Mesenchymal stem cell (in vitro differentiated cells and primary cell): Measurements from ENCODE around the gene CHCHD3.

Experiments used
- DNase-seq: peaks from one replicate; pipeline ENCODE4 v3.0.0-alpha.2; 2013
- H2AFZ ChIP-seq: one replicate; pipeline ENCODE4 v1.6.1; 2013; ENCODE audit warnings: low read depth, mild to moderate bottlenecking, control low read depth, inconsistent platforms, low read length, moderate library complexity
- H2AK5ac ChIP-seq: 2 replicates; pipeline ENCODE4 v1.6.1; 2013; ENCODE audit warnings: low read length, moderate library complexity, mild to moderate bottlenecking, inconsistent platforms; ENCODE audit not compliant: severe bottlenecking
- H2BK120ac ChIP-seq: one replicate; pipeline ENCODE4 v1.6.1; 2013; ENCODE audit warnings: low read depth, mild to moderate bottlenecking, inconsistent platforms, low read length, moderate library complexity
- H2BK12ac ChIP-seq, 2 experiments: one replicate each; pipeline ENCODE4 v1.6.1; 2013; ENCODE audit warnings: inconsistent platforms in 2 of 2, low read length in 2 of 2, mild to moderate bottlenecking in 2 of 2, moderate library complexity in 2 of 2, control low read depth in 1 of 2
- H2BK15ac ChIP-seq: one replicate; pipeline ENCODE4 v1.6.1; 2013; ENCODE audit warnings: mild to moderate bottlenecking, low read depth, inconsistent platforms; ENCODE audit not compliant: poor library complexity, severe bottlenecking
- H2BK5ac ChIP-seq: 2 replicates; pipeline ENCODE4 v1.6.1; 2013; ENCODE audit warnings: low read depth, mild to moderate bottlenecking, low read length, control low read depth, inconsistent platforms; ENCODE audit not compliant: poor library complexity, severe bottlenecking
- H3K14ac ChIP-seq, 2 experiments: one replicate each; pipeline ENCODE4 v1.6.1; 2013; ENCODE audit warnings: inconsistent platforms in 2 of 2, low read length in 2 of 2, control low read depth in 1 of 2, mild to moderate bottlenecking in 1 of 2, moderate library complexity in 1 of 2
- H3K18ac ChIP-seq, 2 experiments: one replicate each; pipeline ENCODE4 v1.6.1; 2013; ENCODE audit warnings: inconsistent platforms in 2 of 2, low read length in 2 of 2, control low read depth in 1 of 2, low read depth in 1 of 2, mild to moderate bottlenecking in 1 of 2
- H3K23ac ChIP-seq, 2 experiments: one replicate each; pipeline ENCODE4 v1.6.1; 2013; ENCODE audit warnings: inconsistent platforms in 2 of 2, low read length in 2 of 2, mild to moderate bottlenecking in 2 of 2, moderate library complexity in 2 of 2, control low read depth in 1 of 2
- H3K27ac ChIP-seq: 2 replicates; pipeline ENCODE4 v1.5.1; 2013; ENCODE audit warnings: mild to moderate bottlenecking, moderate library complexity, low read length, control low read depth, inconsistent platforms; ENCODE audit not compliant: poor library complexity, severe bottlenecking
- H3K27me3 ChIP-seq, 2 experiments: 2 replicates each; pipeline versions ENCODE4 v1.6.1 to v1.7.0; 2013; ENCODE audit warnings: low read length in 2 of 2, mild to moderate bottlenecking in 2 of 2, moderate library complexity in 2 of 2, control low read depth in 1 of 2, inconsistent platforms in 1 of 2; ENCODE audit not compliant: control insufficient read depth in 1 of 2, insufficient read depth in 1 of 2
- H3K36me3 ChIP-seq, 2 experiments: 2 replicates each; pipeline versions ENCODE4 v1.6.1 to v1.7.0; 2013; ENCODE audit warnings: low read length in 2 of 2, control low read depth in 1 of 2, inconsistent platforms in 1 of 2, low read depth in 1 of 2, mild to moderate bottlenecking in 1 of 2; ENCODE audit not compliant: insufficient read depth in 2 of 2, control insufficient read depth in 1 of 2
- H3K4ac ChIP-seq, 2 experiments: one replicate each; pipeline ENCODE4 v1.6.1; 2013; ENCODE audit warnings: inconsistent platforms in 2 of 2, low read length in 2 of 2, mild to moderate bottlenecking in 2 of 2, moderate library complexity in 2 of 2, control low read depth in 1 of 2, low read depth in 1 of 2
- H3K4me1 ChIP-seq: 2 replicates; pipeline ENCODE4 v1.6.1; 2013; ENCODE audit warnings: low read depth, low read length, control low read depth; ENCODE audit not compliant: control insufficient read depth, insufficient read depth
- H3K4me2 ChIP-seq: 2 replicates; pipeline ENCODE4 v1.6.1; 2013; ENCODE audit warnings: low read length, mild to moderate bottlenecking, inconsistent platforms; ENCODE audit not compliant: poor library complexity, severe bottlenecking
- H3K4me3 ChIP-seq, 2 experiments: 2 replicates each; pipeline versions ENCODE4 v1.5.1 to v1.7.0; 2013; ENCODE audit warnings: low read length in 2 of 2, mild to moderate bottlenecking in 2 of 2, control low read depth in 1 of 2, low read depth in 1 of 2; ENCODE audit not compliant: insufficient read depth in 1 of 2
- H3K79me1 ChIP-seq: replicated peaks from 2 replicates; pipeline ENCODE4 v1.6.1; 2013; ENCODE audit warnings: mild to moderate bottlenecking, control low read depth, low read length, inconsistent platforms; ENCODE audit not compliant: poor library complexity, severe bottlenecking
- H3K9ac ChIP-seq: 2 replicates; pipeline ENCODE4 v1.7.0; 2013; ENCODE audit warnings: mild to moderate bottlenecking, low read length, moderate library complexity
- H3K9me3 ChIP-seq: 2 replicates; pipeline ENCODE4 v1.7.0; 2013; ENCODE audit warnings: mild to moderate bottlenecking, low read length; ENCODE audit not compliant: control insufficient read depth
- H4K8ac ChIP-seq: one replicate; pipeline ENCODE4 v1.6.1; 2013; ENCODE audit warnings: inconsistent platforms, mild to moderate bottlenecking, low read length, moderate library complexity
- H4K91ac ChIP-seq: one replicate; pipeline ENCODE4 v1.6.1; 2013; ENCODE audit warnings: mild to moderate bottlenecking, low read length, inconsistent platforms
- WGBS: methylation state at CpG from one replicate; pipeline ENCODE4 v1.1.7; 2013; ENCODE audit warnings: mixed read lengths; 5-methylcytosine and 5-hydroxymethylcytosine counted together

The CHCHD3 gene

DNA sequence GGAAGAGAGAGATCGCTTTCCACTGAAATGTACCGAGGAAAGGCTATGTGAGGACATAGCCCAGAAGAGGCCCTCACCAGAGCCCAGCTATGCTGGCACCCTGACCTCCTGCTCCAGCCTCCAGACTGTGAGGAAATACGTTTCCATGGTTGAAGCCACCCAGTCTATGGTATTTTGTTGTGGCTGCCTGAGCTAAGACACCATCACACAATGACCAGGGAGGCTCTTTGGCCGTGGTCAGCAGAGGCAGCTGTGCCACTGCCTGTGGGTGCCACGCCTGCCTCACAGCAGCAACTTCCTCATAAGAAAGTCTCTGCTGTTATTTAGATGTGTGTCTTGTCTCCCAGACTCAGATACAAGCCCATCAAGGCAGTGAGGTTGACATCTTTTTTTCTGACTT, 322.9 kb downstream of the CHCHD3 start:
- Histone ChIP-seq H4K8ac (no peak overlapping the region), H3K14ac (no peak overlapping the region), H2BK12ac (no peak overlapping the region), H3K9me3 (peaks cover 3% of the 10 kb centered on the region), H3K4me1 (no peaks in the 10 kb centered on the region), H3K4me3 (no peak overlapping the region), H3K4me2 (no peak overlapping the region), H3K27ac (no peak overlapping the region), H3K18ac (no peak overlapping the region), H3K9ac (no peak overlapping the region), H4K91ac (no peak overlapping the region), H3K79me1 (no peaks in the 10 kb centered on the region), H2BK120ac (no peak overlapping the region), H2BK15ac (no peak overlapping the region), H3K27me3 (peaks cover 8% of the 10 kb centered on the region in 2 experiments), H2BK5ac (no peak overlapping the region), H2AFZ (no peak overlapping the region), H2AK5ac (no peak overlapping the region), H3K36me3 (no peaks in the 10 kb centered on the region), H3K23ac (no peak overlapping the region), H3K4ac (no peak overlapping the region)
- no peak for DNase-seq
- 80% methylated on average over 5 of the region's 5 CpGs for WGBS

DNA sequence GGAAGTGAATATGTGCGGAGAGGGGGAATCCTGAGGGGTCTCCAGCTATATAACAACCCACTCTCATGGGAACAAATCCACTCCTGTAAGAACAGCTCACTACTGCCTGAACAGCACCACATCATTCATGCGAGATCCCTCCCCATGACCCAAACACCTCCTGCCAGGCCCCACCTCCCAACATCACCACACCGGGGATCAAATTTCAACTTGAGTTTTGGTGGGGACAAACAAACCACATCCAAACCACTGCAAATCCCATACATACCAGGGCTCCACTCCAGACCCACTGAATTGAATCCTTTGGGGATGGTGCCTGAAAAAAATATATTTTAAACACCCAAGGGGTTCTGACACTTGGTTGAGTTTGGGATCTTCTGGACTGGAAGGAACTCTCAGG, 324.1 kb downstream of the CHCHD3 start:
- Histone ChIP-seq H2BK5ac (no peak overlapping the region), H3K4ac (no peak overlapping the region), H3K9me3 (peaks cover 3% of the 10 kb centered on the region), H2AFZ (no peak overlapping the region), H3K79me1 (no peaks in the 10 kb centered on the region), H2BK120ac (no peak overlapping the region), H3K27ac (no peak overlapping the region), H3K23ac (no peak overlapping the region), H3K36me3 (no peaks in the 10 kb centered on the region), H4K91ac (no peak overlapping the region), H3K18ac (no peak overlapping the region), H3K27me3 (peaks cover 6 to 8% of the 10 kb centered on the region in 2 experiments), H3K4me1 (no peaks in the 10 kb centered on the region), H3K4me2 (no peak overlapping the region), H4K8ac (no peak overlapping the region), H2BK15ac (no peak overlapping the region), H3K14ac (no peak overlapping the region), H2BK12ac (no peak overlapping the region), H3K4me3 (no peak overlapping the region), H3K9ac (no peak overlapping the region), H2AK5ac (no peak overlapping the region)
- WGBS: 77% methylated on average over 3 of the region's 3 CpGs
- no peak for DNase-seq

DNA sequence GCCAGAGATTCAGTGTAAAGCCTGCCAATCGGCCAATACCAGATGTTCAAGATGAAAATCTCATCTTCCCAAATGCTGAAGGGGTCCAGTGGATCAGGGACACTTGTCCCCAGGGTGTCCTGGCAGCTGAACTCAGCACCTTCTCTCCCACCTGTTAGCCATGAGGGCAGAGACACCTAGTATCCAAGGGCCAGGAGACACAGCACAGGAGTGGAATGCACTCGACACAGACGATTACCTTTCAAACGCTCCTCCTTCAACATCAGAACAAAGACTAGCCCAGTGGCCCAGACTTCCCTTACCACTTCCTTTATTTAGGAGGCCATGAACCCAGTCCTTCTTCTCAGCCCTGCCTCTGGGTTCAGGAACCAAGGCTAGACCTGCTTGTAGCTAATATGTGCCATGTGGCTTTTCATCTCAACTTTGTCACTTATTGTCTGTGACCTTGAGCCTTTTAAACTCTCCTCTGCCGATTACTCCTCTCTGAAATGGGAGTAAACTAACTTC, 325.4 kb downstream of the CHCHD3 start:
- no peaks in the 10 kb centered on the region for H3K36me3 ChIP-seq
- no peak overlapping the region for H3K4me2 ChIP-seq
- H3K79me1 ChIP-seq: no peaks in the 10 kb centered on the region
- no peak overlapping the region for H3K27ac ChIP-seq
- H3K14ac ChIP-seq: no peak overlapping the region
- no peak overlapping the region for H3K23ac ChIP-seq
- peaks cover 3% of the 10 kb centered on the region for H3K9me3 ChIP-seq
- no peak overlapping the region for H4K91ac ChIP-seq
- no peaks in the 10 kb centered on the region for H3K4me1 ChIP-seq
- no peak overlapping the region for H2AFZ ChIP-seq
- H3K4me3 ChIP-seq: no peak overlapping the region
- H2BK5ac ChIP-seq: no peak overlapping the region
- no peak for DNase-seq
- no peak overlapping the region for H3K4ac ChIP-seq
- H3K27me3 ChIP-seq: peaks cover 2 to 5% of the 10 kb centered on the region in 2 experiments
- no peak overlapping the region for H3K9ac ChIP-seq
- 95% methylated on average over 5 of the region's 5 CpGs for WGBS
- no peak overlapping the region for H3K18ac ChIP-seq
- H2BK15ac ChIP-seq: no peak overlapping the region
- no peak overlapping the region for H2BK12ac ChIP-seq
- H4K8ac ChIP-seq: no peak overlapping the region
- H2BK120ac ChIP-seq: no peak overlapping the region
- H2AK5ac ChIP-seq: no peak overlapping the region

DNA sequence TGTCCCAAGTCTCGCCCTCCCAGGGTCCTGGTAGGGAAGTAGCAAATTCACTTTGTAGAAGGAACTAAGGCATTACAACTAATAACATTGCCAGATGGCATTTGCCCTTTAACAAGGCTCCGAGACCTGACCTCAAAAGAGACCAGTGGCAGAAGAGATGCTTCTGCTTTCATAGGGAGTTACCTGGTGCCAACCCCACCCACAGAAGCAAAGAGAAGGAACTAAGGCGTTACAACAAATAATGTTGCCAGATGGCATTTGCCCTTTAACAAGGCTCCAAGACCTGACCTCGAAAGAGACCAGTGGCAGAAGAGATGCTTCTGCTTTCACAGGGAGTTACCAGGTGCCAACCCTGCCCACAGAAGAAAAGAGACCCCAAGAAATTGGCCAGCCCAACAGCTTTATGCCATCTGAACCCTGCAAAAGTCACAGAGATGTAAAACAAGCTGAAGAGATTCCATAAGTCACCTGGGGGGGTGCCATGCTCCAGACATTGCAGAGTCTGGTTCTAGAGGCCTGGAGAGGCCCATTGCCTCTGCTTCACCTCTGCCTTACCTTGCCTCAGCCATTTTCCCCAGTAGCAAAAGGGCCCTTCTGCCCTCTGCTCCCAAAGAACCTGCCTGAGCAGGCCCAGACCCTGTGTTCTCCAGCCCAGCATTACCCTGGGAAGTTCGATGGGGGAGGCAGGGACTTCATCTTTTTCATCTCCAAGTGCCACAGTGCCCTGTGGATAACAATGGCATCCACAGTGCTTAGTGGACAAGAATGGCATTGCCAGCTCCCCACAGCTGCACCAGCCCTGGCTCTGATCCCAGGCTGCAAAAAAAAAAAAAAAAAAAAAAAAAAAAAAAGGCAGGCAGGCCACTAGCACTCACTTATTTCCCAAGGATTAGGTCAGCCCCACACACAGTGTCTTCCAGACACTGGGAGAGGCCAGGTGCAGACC, 326.1 kb downstream of the CHCHD3 start:
- Histone ChIP-seq H4K91ac (no peak overlapping the region), H2AK5ac (no peak overlapping the region), H3K27ac (no peak overlapping the region), H3K14ac (no peak overlapping the region), H2BK12ac (no peak overlapping the region), H3K4ac (no peak overlapping the region), H4K8ac (no peak overlapping the region), H3K79me1 (no peaks in the 10 kb centered on the region), H3K9ac (no peak overlapping the region), H3K23ac (no peak overlapping the region), H3K4me2 (no peak overlapping the region), H3K36me3 (no peaks in the 10 kb centered on the region), H3K18ac (no peak overlapping the region), H3K4me3 (no peak overlapping the region), H2AFZ (no peak overlapping the region), H2BK120ac (no peak overlapping the region), H3K27me3 (peaks cover 3 to 6% of the 10 kb centered on the region in 2 experiments), H2BK5ac (no peak overlapping the region), H2BK15ac (no peak overlapping the region), H3K4me1 (no peaks in the 10 kb centered on the region), H3K9me3 (peaks cover 3% of the 10 kb centered on the region)
- 69% methylated on average over 5 of the region's 5 CpGs for WGBS
- DNase-seq: no peak
